K562 (cell line): ENCODE results near the gene IPO11. TPM values are rescaled to one million over a fixed set of nuclear protein-coding genes. Genes with fewer than 3 reads are reported as not detected.
"Not testable (repeated sequence)": the region's sequence is repeated elsewhere in the genome, so short reads cannot be mapped to it uniquely, and the experiment has no call there.

ENCODE experiments used
- ATAC-seq: fragments of 200-7000 bp; cut with Tn5 transposase; 3 replicates; pipeline ENCODE4 v1.9.1; 2020; ENCODE audit warnings: moderate library complexity
- BruUV-seq: library from RNA; stranded (reverse); fragments of 400-500 nt; replicated peaks from 2 replicates; lab custom pipeline; 2021; lab: Mats Ljungman, UMichigan
- CTCF ChIA-PET: fragments of 300-600 bp; formaldehyde crosslinking; extraction: SDS; loops from one replicate; lab custom pipeline; 2021; ENCODE audit warnings: low intra/inter-chr PET ratio; lab: Yijun Ruan, JAX
- POLR2A ChIA-PET: fragments of 300-600, 350-650 bp; sonication (Branson Sonifier 250); formaldehyde crosslinking; extraction: SDS; loops from one replicate; lab custom pipeline; 2021; ENCODE audit warnings: antibody characterized with exemption, inconsistent platforms; lab: Yijun Ruan, JAX
- DNase-seq, 4 experiments: peaks; one replicate each; pipeline versions ENCODE4 v3.0.0 to v3.0.0-alpha.2; 2011 to 2018; ENCODE audit warnings: low spot score in 3 of 4, mixed read lengths in 3 of 4; ENCODE audit errors: extremely low read depth in 1 of 4
- FAIRE-seq: peaks from 2 replicates; lab custom pipeline; 2011; peaks lifted over from hg19 to GRCh38; lab: Jason Lieb, UNC
- H2AFZ ChIP-seq: 2 replicates; pipeline ENCODE4 v1.6.0; 2011; ENCODE audit warnings: low read depth, low read length, control low read depth, inconsistent platforms
- H3K27ac ChIP-seq: fragments of 200-600 bp; 3 replicates; pipeline ENCODE4 v1.8.0; 2011; ENCODE audit warnings: low read depth, mild to moderate bottlenecking, control low read depth, inconsistent platforms, low read length, moderate library complexity, mixed read lengths; ENCODE audit errors: extremely low read depth
- H3K27me3 ChIP-seq, 2 experiments: fragments of 300-600 bp in 1 of 2; 2 replicates in 1 of 2; 3 replicates in 1 of 2; pipeline versions ENCODE4 v1.6.0 to v1.8.0; 2011; ENCODE audit warnings: inconsistent platforms in 2 of 2, low read length in 2 of 2, mild to moderate bottlenecking in 1 of 2, mixed read lengths in 1 of 2, moderate library complexity in 1 of 2; ENCODE audit not compliant: control insufficient read depth in 2 of 2, insufficient read depth in 2 of 2
- H3K36me3 ChIP-seq: fragments of 300-600 bp; 3 replicates; pipeline ENCODE4 v1.8.0; 2011; ENCODE audit warnings: mild to moderate bottlenecking, low read length, inconsistent platforms; ENCODE audit not compliant: control insufficient read depth, insufficient read depth
- H3K4me1 ChIP-seq, 2 experiments: fragments of 200-600 bp in 1 of 2; replicated peaks in 1 of 2; 2 replicates in 1 of 2; 3 replicates in 1 of 2; pipeline versions ENCODE4 v1.5.1 to v1.8.0; 2011; ENCODE audit warnings: inconsistent platforms in 2 of 2, low read length in 2 of 2, mild to moderate bottlenecking in 1 of 2, mixed read lengths in 1 of 2, moderate library complexity in 1 of 2; ENCODE audit not compliant: control insufficient read depth in 2 of 2, insufficient read depth in 2 of 2
- H3K4me2 ChIP-seq: 2 replicates; pipeline ENCODE4 v1.6.1; 2011; ENCODE audit warnings: low read length, control low read depth, inconsistent platforms, mixed read lengths; ENCODE audit not compliant: insufficient read depth
- H3K4me3 ChIP-seq: fragments of 200-600 bp; sonication (generic), shearing (Covaris generic); 2 replicates; pipeline ENCODE4 v1.5.1; 2016; ENCODE audit warnings: control low read depth, inconsistent platforms
- H3K79me2 ChIP-seq: fragments of 200-600 bp; 3 replicates; pipeline ENCODE4 v1.8.0; 2011; ENCODE audit warnings: low read length, inconsistent platforms; ENCODE audit not compliant: control insufficient read depth, insufficient read depth
- H3K9ac ChIP-seq, 2 experiments: 2 replicates each; pipeline versions ENCODE4 v1.6.0 to v1.6.1; 2011; ENCODE audit warnings: low read depth in 2 of 2, low read length in 2 of 2, control low read depth in 1 of 2, inconsistent platforms in 1 of 2, mild to moderate bottlenecking in 1 of 2, mixed read lengths in 1 of 2; ENCODE audit not compliant: insufficient read depth in 1 of 2
- H3K9me1 ChIP-seq: one replicate; pipeline ENCODE4 v1.6.0; 2011; ENCODE audit warnings: inconsistent platforms, mild to moderate bottlenecking, low read length, moderate library complexity; ENCODE audit not compliant: control insufficient read depth, insufficient read depth
- H3K9me3 ChIP-seq: replicated peaks from 2 replicates; pipeline ENCODE4 v1.5.1; 2011; ENCODE audit warnings: low read depth, low read length, inconsistent platforms; ENCODE audit not compliant: control insufficient read depth, insufficient read depth
- H4K20me1 ChIP-seq: replicated peaks from 2 replicates; pipeline ENCODE4 v1.6.1; 2011; ENCODE audit warnings: low read length, inconsistent platforms, mixed read lengths; ENCODE audit not compliant: control insufficient read depth, insufficient read depth
- FOXJ3 ChIP-seq: sonication (generic); formaldehyde crosslinking; IDR thresholded peaks from 2 replicates; pipeline ENCODE4 v1.4.0; 2020; ENCODE audit warnings: mild to moderate bottlenecking, missing genetic modification reagents
- ZNF146 ChIP-seq: IDR thresholded peaks from one replicate; pipeline ENCODE4 v1.6.1; 2018; ENCODE audit warnings: missing compliant biosample characterization; ENCODE audit not compliant: unreplicated experiment
- ZNF316 ChIP-seq: fragments of 450-650 bp; IDR thresholded peaks from 2 replicates; pipeline ENCODE4 v1.6.1; 2016
- WGBS: fragments of 100-300 bp; shearing (Covaris generic); methylation state at CpG from one replicate; pipeline ENCODE4 v1.1.6; 2016; ENCODE audit warnings: low coverage, mixed read lengths; ENCODE audit not compliant: insufficient coverage; ENCODE audit errors: missing lambda C conversion rate; 5-methylcytosine and 5-hydroxymethylcytosine counted together
- in situ Hi-C: fragments of 300-500 bp; cut with MboI; formaldehyde crosslinking; loops from 4 replicates; pipeline ENCODE4 v1.15.0; 2018; ENCODE audit warnings: inconsistent platforms, mixed read lengths
- intact Hi-C: fragments of 100-400 bp; cut with micrococcal nuclease; formaldehyde crosslinking; loops from 2 replicates; pipeline ENCODE4 v1.14.2; 2022
- polyA plus RNA-seq, 8 experiments: library from polyadenylated mRNA; depleted of rRNA in 4 of 8; stranded (reverse) in 5 of 8; unstranded in 3 of 8; fragments of >200 nt; fragmentation: Nextera tagmentation in 2 of 8; fragmentation: Illumina TruSeq in 1 of 8; extraction: Ambion mirVana in 2 of 8; extraction: Trizol in 1 of 8; gene quantifications; 2 replicates each; pipeline versions ENCODE4 v1.2.1 to v1.2.3, GENCODE V29; 2011 to 2014; ENCODE audit warnings: inconsistent platforms in 1 of 8, missing spikeins in 1 of 8
- total RNA-seq, 7 experiments: library from RNA; depleted of rRNA in 6 of 7; stranded (reverse); fragments of >200 nt in 6 of 7; fragmentation: Illumina TruSeq in 2 of 7; extraction: Trizol in 2 of 7; gene quantifications; 2 replicates each; pipeline versions ENCODE4 v1.2.1 to v1.2.3, GENCODE V29; 2011 to 2021; ENCODE audit warnings: low replicate concordance in 1 of 7

The IPO11 gene
- total and polyA plus RNA-seq, 9 of the 15 experiments (the other 6 are each of a cell fraction or from before 2014, with no cell fraction given): 38.7 to 96.0 (median 70.9) TPM

DNA sequence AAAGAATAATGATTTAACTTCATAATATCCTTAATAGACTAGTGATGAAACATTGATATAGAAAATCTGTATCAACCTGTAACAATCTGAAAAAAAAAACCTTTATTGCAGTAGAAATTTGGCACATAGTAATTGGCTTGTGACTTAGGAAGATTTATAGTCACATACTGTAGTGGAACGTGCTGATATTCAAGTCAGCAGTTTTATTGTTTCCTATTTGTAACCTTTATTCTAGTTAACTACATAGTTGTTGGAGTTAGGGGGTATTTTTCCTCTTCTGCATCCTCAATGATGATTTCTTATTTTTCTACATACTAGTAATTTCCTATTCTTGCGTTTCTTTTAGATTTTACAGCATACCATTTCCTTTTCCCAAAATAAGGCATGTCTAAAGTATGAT is 151.5 kb downstream of the IPO11 start:
- H3K27me3 ChIP-seq: no peaks in the 10 kb centered on the region
- BruUV-seq: no TSS peak
- 0 out of 3 replicates have a peak, but pooled peaks cover 4% of the 10 kb centered on the region for H3K79me2 ChIP-seq
- peaks cover 3% of the 10 kb centered on the region for H3K9me3 ChIP-seq
- peaks cover 60% of the 10 kb centered on the region for H3K36me3 ChIP-seq
- FAIRE-seq: no peak
- H3K4me3 ChIP-seq: no peak overlapping the region
- H3K9ac ChIP-seq: no peak overlapping the region
- POLR2A ChIA-PET: no interaction called here
- CTCF ChIA-PET: no interaction called here
- TF ChIP-seq FOXJ3 (CRISPR knock-in tag) (no peak), ZNF316 (peak; percentile 45; the same call in 1 of the 2 replicates)
- no peaks in the 10 kb centered on the region for H4K20me1 ChIP-seq
- intact Hi-C loops (no loop called here), in situ Hi-C loops (no loop called here)
- no peak overlapping the region for H3K27ac ChIP-seq
- no peak for ATAC-seq
- WGBS: 76% methylated on average over 2 of the region's 2 CpGs
- H3K9me1 ChIP-seq: no peaks in the 10 kb centered on the region
- H2AFZ ChIP-seq: no peak overlapping the region
- no peak overlapping the region for H3K4me2 ChIP-seq
- no peaks in the 10 kb centered on the region for H3K4me1 ChIP-seq
- no peak for DNase-seq

DNA sequence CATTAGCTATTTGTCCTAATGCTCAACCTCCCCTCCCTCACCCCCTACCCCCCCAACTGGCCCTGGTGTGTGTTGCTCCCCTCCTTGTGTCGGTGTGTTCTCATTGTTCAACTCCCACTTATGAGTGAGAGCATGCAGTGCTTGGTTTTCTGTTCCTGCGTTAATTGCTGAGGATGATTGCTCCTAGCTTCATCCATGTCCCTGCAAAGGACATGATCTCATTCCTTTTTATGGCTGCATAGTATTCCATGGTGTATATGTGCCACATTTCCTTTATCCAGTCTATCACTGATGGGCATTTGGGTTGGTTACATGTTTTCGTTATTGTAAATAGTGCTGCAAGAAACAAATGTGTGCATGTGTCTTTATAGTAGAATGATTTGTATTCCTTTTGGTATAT is 153.2 kb downstream of the IPO11 start:
- TF ChIP-seq ZNF146: peak; percentile 66
- H3K27ac ChIP-seq, H3K27me3 ChIP-seq, H3K9ac ChIP-seq, in situ Hi-C loops, intact Hi-C loops, FAIRE-seq, CTCF ChIA-PET, H3K4me3 ChIP-seq, H4K20me1 ChIP-seq, H3K4me1 ChIP-seq, H2AFZ ChIP-seq, H3K79me2 ChIP-seq, H3K9me1 ChIP-seq, BruUV-seq, H3K4me2 ChIP-seq, DNase-seq, H3K9me3 ChIP-seq, ATAC-seq: not testable (repeated sequence)
- WGBS: 73% methylated on average over 3 of the region's 3 CpGs
- POLR2A ChIA-PET: interaction anchor here (0.6 kb wide), 1 partner anchor 12 kb away, joined by 3 read pairs; no protein-coding TSS in a partner anchor
- peaks cover 53% of the 10 kb centered on the region for H3K36me3 ChIP-seq
